Trophoblast cell (in vitro differentiated cells and primary cell): ENCODE results near the gene NOD1.

ENCODE experiments used
- DNase-seq, 2 donors: peaks; one replicate each; pipeline ENCODE4 v3.0.0-alpha.2; 2016
- H2AFZ ChIP-seq: 2 replicates; pipeline ENCODE4 v1.6.1; 2013; ENCODE audit warnings: low read length, moderate library complexity, mild to moderate bottlenecking; ENCODE audit not compliant: insufficient read depth, poor library complexity
- H2AK5ac ChIP-seq: 2 replicates; pipeline ENCODE4 v1.6.1; 2013; ENCODE audit warnings: mild to moderate bottlenecking, low read length
- H2BK120ac ChIP-seq: 2 replicates; pipeline ENCODE4 v1.6.1; 2013; ENCODE audit warnings: low read length, mild to moderate bottlenecking, moderate library complexity; ENCODE audit not compliant: insufficient read depth, poor library complexity
- H2BK12ac ChIP-seq: 2 replicates; pipeline ENCODE4 v1.6.1; 2013; ENCODE audit warnings: mild to moderate bottlenecking, low read length, moderate library complexity
- H2BK5ac ChIP-seq: 2 replicates; pipeline ENCODE4 v1.6.1; 2013; ENCODE audit warnings: low read length, low read depth, moderate library complexity, mild to moderate bottlenecking; ENCODE audit not compliant: poor library complexity
- H3K14ac ChIP-seq: 2 replicates; pipeline ENCODE4 v1.6.1; 2013; ENCODE audit warnings: mild to moderate bottlenecking, low read length
- H3K18ac ChIP-seq: 2 replicates; pipeline ENCODE4 v1.6.1; 2013; ENCODE audit warnings: mild to moderate bottlenecking, low read length
- H3K23ac ChIP-seq: 2 replicates; pipeline ENCODE4 v1.6.1; 2013; ENCODE audit warnings: low read length
- H3K27ac ChIP-seq: 2 replicates; pipeline ENCODE4 v1.5.1; 2013; ENCODE audit warnings: low read depth, mild to moderate bottlenecking, inconsistent platforms, low read length, moderate library complexity
- H3K27me3 ChIP-seq: 2 replicates; pipeline ENCODE4 v1.6.1; 2013; ENCODE audit warnings: inconsistent platforms, mild to moderate bottlenecking, low read length, moderate library complexity; ENCODE audit not compliant: insufficient read depth
- H3K36me3 ChIP-seq, 2 experiments: 1 replicate in 1 of 2; 2 replicates in 1 of 2; pipeline ENCODE4 v1.6.1; 2013; ENCODE audit warnings: low read length in 2 of 2, mild to moderate bottlenecking in 2 of 2, moderate library complexity in 1 of 2; ENCODE audit not compliant: insufficient read depth in 2 of 2, control insufficient read depth in 1 of 2
- H3K4ac ChIP-seq: 2 replicates; pipeline ENCODE4 v1.6.1; 2013; ENCODE audit warnings: low read depth, mild to moderate bottlenecking, low read length, moderate library complexity
- H3K4me1 ChIP-seq, 2 experiments: 1 replicate in 1 of 2; 2 replicates in 1 of 2; pipeline ENCODE4 v1.6.1; 2013; ENCODE audit warnings: low read length in 2 of 2, mild to moderate bottlenecking in 2 of 2, moderate library complexity in 1 of 2; ENCODE audit not compliant: insufficient read depth in 2 of 2, control insufficient read depth in 1 of 2
- H3K4me2 ChIP-seq: 2 replicates; pipeline ENCODE4 v1.6.1; 2013; ENCODE audit warnings: inconsistent platforms, mild to moderate bottlenecking, low read length, moderate library complexity
- H3K4me3 ChIP-seq: 2 replicates; pipeline ENCODE4 v1.5.1; 2013; ENCODE audit warnings: mild to moderate bottlenecking, low read depth, low read length, inconsistent platforms
- H3K79me1 ChIP-seq: one replicate; pipeline ENCODE4 v1.6.1; 2013; ENCODE audit warnings: low read length
- H3K79me2 ChIP-seq: 2 replicates; pipeline ENCODE4 v1.6.1; 2013; ENCODE audit warnings: low read length, mild to moderate bottlenecking; ENCODE audit not compliant: control insufficient read depth, insufficient read depth, poor library complexity
- H3K9ac ChIP-seq: 2 replicates; pipeline ENCODE4 v1.6.1; 2013; ENCODE audit warnings: mild to moderate bottlenecking, low read length
- H3K9me3 ChIP-seq: 2 replicates; pipeline ENCODE4 v1.6.1; 2013; ENCODE audit warnings: low read depth, mild to moderate bottlenecking, control low read depth, inconsistent platforms, low read length; ENCODE audit not compliant: insufficient read depth
- H4K12ac ChIP-seq: 2 replicates; pipeline ENCODE4 v1.6.1; 2013; ENCODE audit warnings: low read depth, mild to moderate bottlenecking, low read length, moderate library complexity
- H4K8ac ChIP-seq: 2 replicates; pipeline ENCODE4 v1.6.1; 2013; ENCODE audit warnings: low read depth, mild to moderate bottlenecking, low read length, moderate library complexity
- H4K91ac ChIP-seq: one replicate; pipeline ENCODE4 v1.6.1; 2013; ENCODE audit warnings: low read depth, mild to moderate bottlenecking, low read length, moderate library complexity
- WGBS: extraction: QIAGEN DNeasy Blood & Tissue Kit; methylation state at CpG from one replicate; pipeline ENCODE4 v1.1.7; 2013; ENCODE audit warnings: missing lambda C conversion rate; ENCODE audit not compliant: insufficient read length, insufficient coverage; ENCODE audit errors: extremely low coverage; 5-methylcytosine and 5-hydroxymethylcytosine counted together

Gene NOD1

GRCh38 chr7:30450983-30451497 lies 27.5 kb downstream of the NOD1 start:
- Histone ChIP-seq H3K36me3 (peaks cover 26 to 27% of the 10 kb centered on the region in 2 experiments), H4K12ac (no peak overlapping the region), H3K27me3 (no peaks in the 10 kb centered on the region), H2BK5ac (no peak overlapping the region), H2BK12ac (no peak overlapping the region), H3K4me3 (no peak overlapping the region), H3K23ac (no peak overlapping the region), H3K27ac (no peak overlapping the region), H2AK5ac (no peak overlapping the region), H4K8ac (no peak overlapping the region), H3K9me3 (peaks cover 3% of the 10 kb centered on the region), H3K18ac (no peak overlapping the region), H3K4me1 (peaks cover 13% of the 10 kb centered on the region in 2 experiments), H2BK120ac (no peak overlapping the region), H3K4me2 (no peak overlapping the region), H3K14ac (no peak overlapping the region), H3K9ac (no peak overlapping the region), H3K4ac (no peak overlapping the region), H3K79me1 (no peaks in the 10 kb centered on the region), H3K79me2 (no peaks in the 10 kb centered on the region), H2AFZ (no peak overlapping the region), H4K91ac (no peak overlapping the region)
- no peak for DNase-seq
- no CpG with 5 or more reads among the region's 22 CpGs for WGBS

DNA sequence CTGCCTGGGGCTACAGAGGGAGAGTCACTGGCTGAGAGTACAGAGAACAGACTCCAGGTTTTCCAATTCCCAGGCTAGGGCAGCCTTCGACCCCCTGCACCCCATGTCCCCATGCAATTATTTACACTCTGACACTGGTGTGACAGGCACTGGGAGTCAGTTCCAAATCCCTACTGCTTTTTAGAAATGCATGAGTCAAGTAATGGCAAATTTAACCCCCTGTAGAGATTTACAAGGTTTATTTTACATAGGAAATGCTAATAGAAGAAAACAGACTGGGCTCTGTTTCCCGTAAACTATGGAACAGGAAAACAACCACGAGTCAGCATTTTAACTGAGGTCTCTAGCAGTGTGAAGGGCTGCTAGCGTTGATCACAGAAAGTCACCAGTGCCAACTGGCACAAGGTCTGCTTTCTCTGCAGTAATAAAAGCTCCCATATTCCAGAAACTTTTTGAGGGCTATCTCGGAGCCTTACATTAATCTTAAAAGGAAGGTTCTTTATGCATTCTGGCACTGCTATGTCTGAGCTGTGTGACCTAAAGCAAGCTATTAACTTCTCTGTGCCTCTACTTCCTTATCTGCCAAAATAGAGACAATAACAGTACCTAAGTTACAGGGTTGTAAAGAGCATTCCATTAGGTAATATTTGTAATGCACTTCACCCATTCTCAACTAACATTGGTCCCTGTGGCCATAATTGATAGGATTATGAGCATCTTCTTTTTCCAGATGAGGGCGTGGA lies 28.2 kb downstream of the NOD1 start:
- Histone ChIP-seq H3K27me3 (no peaks in the 10 kb centered on the region), H3K9ac (no peak overlapping the region), H3K27ac (no peak overlapping the region), H3K4me3 (no peak overlapping the region), H3K14ac (no peak overlapping the region), H3K79me1 (no peaks in the 10 kb centered on the region), H3K4ac (no peak overlapping the region), H4K12ac (no peak overlapping the region), H4K8ac (no peak overlapping the region), H2BK120ac (no peak overlapping the region), H2BK12ac (no peak overlapping the region), H3K9me3 (peaks cover 3% of the 10 kb centered on the region), H3K4me2 (no peak overlapping the region), H3K18ac (no peak overlapping the region), H2AK5ac (no peak overlapping the region), H3K36me3 (peaks cover 29 to 30% of the 10 kb centered on the region in 2 experiments), H3K79me2 (no peaks in the 10 kb centered on the region), H2AFZ (no peak overlapping the region), H2BK5ac (no peak overlapping the region), H3K23ac (no peak overlapping the region), H4K91ac (no peak overlapping the region), H3K4me1 (peaks cover 13% of the 10 kb centered on the region in 2 experiments)
- no peak for DNase-seq
- WGBS = no CpG with 5 or more reads among the region's 6 CpGs

DNA sequence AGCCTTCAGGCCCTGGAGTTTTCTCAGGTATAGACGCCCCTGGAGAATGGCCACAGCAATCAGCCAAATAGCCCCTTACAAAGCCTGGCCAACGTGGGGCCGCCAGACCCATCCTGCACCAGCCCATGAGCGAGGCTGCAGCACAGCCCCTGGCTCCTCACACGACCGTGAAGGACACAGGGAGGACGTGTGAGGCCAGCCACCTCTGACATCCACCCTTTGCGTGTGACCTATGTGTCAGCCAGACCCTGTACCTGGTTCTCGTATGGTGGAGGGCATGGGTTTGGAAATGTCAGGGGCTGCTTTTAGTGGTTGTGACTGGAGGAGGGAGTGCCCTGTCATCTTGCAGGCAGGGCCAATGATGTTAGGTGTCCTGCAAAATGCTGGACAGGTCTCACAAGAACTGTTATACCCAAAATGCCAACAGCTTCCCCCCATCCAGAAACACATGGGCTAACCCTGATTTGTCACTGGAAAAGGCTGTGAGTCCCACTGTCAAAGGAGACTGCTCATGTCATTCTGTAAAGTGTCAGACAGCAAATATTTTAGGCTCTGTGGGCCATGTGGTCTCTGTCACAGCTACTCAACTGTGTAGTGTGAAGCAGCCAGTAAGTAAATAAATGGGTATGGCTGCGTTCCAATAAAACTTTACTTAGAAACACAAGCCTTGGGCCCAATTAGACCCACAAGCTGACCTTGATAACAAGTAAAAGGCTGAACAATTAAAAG lies 30.0 kb downstream of the NOD1 start:
- H3K36me3 ChIP-seq = peaks cover 23 to 25% of the 10 kb centered on the region in 2 experiments
- no peak overlapping the region for H4K8ac ChIP-seq
- H3K9me3 ChIP-seq = peaks cover 3% of the 10 kb centered on the region
- H3K14ac ChIP-seq = no peak overlapping the region
- no peaks in the 10 kb centered on the region for H3K79me2 ChIP-seq
- H2BK12ac ChIP-seq = no peak overlapping the region
- no peak overlapping the region for H3K9ac ChIP-seq
- no peak overlapping the region for H2AK5ac ChIP-seq
- no peak overlapping the region for H3K4ac ChIP-seq
- no peak overlapping the region for H3K23ac ChIP-seq
- H2BK120ac ChIP-seq = no peak overlapping the region
- H4K91ac ChIP-seq = no peak overlapping the region
- no peak overlapping the region for H2AFZ ChIP-seq
- no peak overlapping the region for H3K4me3 ChIP-seq
- DNase-seq = no peak
- H3K4me1 ChIP-seq = peaks cover 13% of the 10 kb centered on the region in 2 experiments
- no peak overlapping the region for H3K18ac ChIP-seq
- H3K79me1 ChIP-seq = no peaks in the 10 kb centered on the region
- H3K27me3 ChIP-seq = no peaks in the 10 kb centered on the region
- no peak overlapping the region for H2BK5ac ChIP-seq
- no peak overlapping the region for H4K12ac ChIP-seq
- no peak overlapping the region for H3K27ac ChIP-seq
- H3K4me2 ChIP-seq = no peak overlapping the region
- WGBS = no CpG with 5 or more reads among the region's 10 CpGs

GRCh38 chr7:30447466-30447865 lies 31.1 kb downstream of the NOD1 start:
- H3K4ac ChIP-seq = no peak overlapping the region
- no peak overlapping the region for H4K8ac ChIP-seq
- H3K79me2 ChIP-seq = no peaks in the 10 kb centered on the region
- no peak overlapping the region for H2BK12ac ChIP-seq
- H3K14ac ChIP-seq = no peak overlapping the region
- H2AFZ ChIP-seq = no peak overlapping the region
- H3K79me1 ChIP-seq = no peaks in the 10 kb centered on the region
- H3K4me3 ChIP-seq = no peak overlapping the region
- H2AK5ac ChIP-seq = no peak overlapping the region
- peaks cover 23 to 25% of the 10 kb centered on the region in 2 experiments for H3K36me3 ChIP-seq
- H3K4me1 ChIP-seq = peaks cover 3% of the 10 kb centered on the region in 2 experiments
- H3K27me3 ChIP-seq = no peaks in the 10 kb centered on the region
- peaks cover 3% of the 10 kb centered on the region for H3K9me3 ChIP-seq
- no peak overlapping the region for H2BK120ac ChIP-seq
- no peak overlapping the region for H4K12ac ChIP-seq
- WGBS = no CpG with 5 or more reads among the region's 8 CpGs
- no peak overlapping the region for H3K18ac ChIP-seq
- no peak for DNase-seq
- H3K27ac ChIP-seq = no peak overlapping the region
- no peak overlapping the region for H3K9ac ChIP-seq
- H4K91ac ChIP-seq = no peak overlapping the region
- no peak overlapping the region for H2BK5ac ChIP-seq
- no peak overlapping the region for H3K4me2 ChIP-seq
- H3K23ac ChIP-seq = no peak overlapping the region
